Loucy (cell line): ENCODE measurements around the gene KRT76.

ENCODE experiments used
- CTCF ChIP-seq: fragments of 200-600 bp; sonication (generic); conservative IDR thresholded peaks from 2 replicates; pipeline ENCODE4 v1.5.1; 2014; ENCODE audit warnings: mild to moderate bottlenecking, antibody characterized with exemption, low read length
- EZH2phosphoT487 ChIP-seq: fragments of 200-600 bp; IDR thresholded peaks from 2 replicates; pipeline ENCODE4 v1.6.1; 2018; ENCODE audit warnings: antibody characterized with exemption, mild to moderate bottlenecking, moderate library complexity, borderline replicate concordance

GRCh38 chr12:52813203-52813819, 36.2 kb upstream of the KRT76 start:
- TF ChIP-seq CTCF (no peak), EZH2phosphoT487 (no peak)
